OCI-LY3 (cell line): ENCODE results near the gene BRAF.

ENCODE experiments used
- H2AFZ ChIP-seq: fragments of 200-600, 300-600 bp; shearing (Covaris generic); 2 replicates; pipeline ENCODE4 v1.6.0; 2014; ENCODE audit warnings: antibody characterized with exemption, low read depth, low read length
- H3K27ac ChIP-seq: fragments of 200-600, 300-600 bp; sonication (generic); 2 replicates; pipeline ENCODE4 v1.5.1; 2014; ENCODE audit warnings: mild to moderate bottlenecking, low read length, moderate library complexity, mixed read lengths
- H3K27me3 ChIP-seq: fragments of 200-600, 300-600 bp; sonication (generic); 2 replicates; pipeline ENCODE4 v1.6.1; 2014; ENCODE audit warnings: low read depth, low read length, mixed read lengths
- H3K36me3 ChIP-seq: fragments of 200-600, 300-600 bp; sonication (generic); replicated peaks from 2 replicates; pipeline ENCODE3; 2014; ENCODE audit warnings: low read depth, low read length, mixed read lengths
- H3K4me1 ChIP-seq: fragments of 300-600, 200-600 bp; sonication (generic); 2 replicates; pipeline ENCODE4 v1.6.1; 2014; ENCODE audit warnings: low read length, mixed read lengths
- H3K4me2 ChIP-seq: fragments of 200-600, 300-600 bp; sonication (generic); 2 replicates; pipeline ENCODE4 v1.6.1; 2014; ENCODE audit warnings: low read length, mixed read lengths
- H3K4me3 ChIP-seq: fragments of 300-600, 200-600 bp; sonication (generic); 2 replicates; pipeline ENCODE4 v1.5.1; 2014; ENCODE audit warnings: antibody characterized with exemption, mild to moderate bottlenecking, low read length, moderate library complexity
- H3K79me2 ChIP-seq: fragments of 300-600, 200-600 bp; shearing (Covaris generic); 2 replicates; pipeline ENCODE4 v1.6.1; 2014; ENCODE audit warnings: mild to moderate bottlenecking, low read length, mixed read lengths
- H3K9ac ChIP-seq: fragments of 300-600, 200-600 bp; shearing (Covaris generic); 2 replicates; pipeline ENCODE4 v1.6.0; 2014; ENCODE audit warnings: mild to moderate bottlenecking, low read length, moderate library complexity
- H3K9me3 ChIP-seq: fragments of 200-600, 300-600 bp; shearing (Covaris generic); 2 replicates; pipeline ENCODE4 v1.6.1; 2014; ENCODE audit warnings: low read length, mixed read lengths; ENCODE audit not compliant: insufficient read depth
- H4K20me1 ChIP-seq: fragments of 200-600, 300-600 bp; sonication (generic); 2 replicates; pipeline ENCODE4 v1.6.1; 2016; ENCODE audit warnings: low read length, mixed read lengths; ENCODE audit not compliant: insufficient read depth
- EZH2phosphoT487 ChIP-seq: fragments of 200-600 bp; shearing (Covaris generic); IDR thresholded peaks from 2 replicates; pipeline ENCODE4 v1.6.1; 2018; ENCODE audit warnings: antibody characterized with exemption, mixed run types, low read depth
- TF ChIP-seq, protein P1 (sequence below): fragments of 200-600, 300-600 bp; sonication (generic); IDR thresholded peaks from 2 replicates; pipeline ENCODE4 v1.5.1; 2014; ENCODE audit warnings: antibody characterized with exemption, low read length, low read depth

Gene BRAF

DNA sequence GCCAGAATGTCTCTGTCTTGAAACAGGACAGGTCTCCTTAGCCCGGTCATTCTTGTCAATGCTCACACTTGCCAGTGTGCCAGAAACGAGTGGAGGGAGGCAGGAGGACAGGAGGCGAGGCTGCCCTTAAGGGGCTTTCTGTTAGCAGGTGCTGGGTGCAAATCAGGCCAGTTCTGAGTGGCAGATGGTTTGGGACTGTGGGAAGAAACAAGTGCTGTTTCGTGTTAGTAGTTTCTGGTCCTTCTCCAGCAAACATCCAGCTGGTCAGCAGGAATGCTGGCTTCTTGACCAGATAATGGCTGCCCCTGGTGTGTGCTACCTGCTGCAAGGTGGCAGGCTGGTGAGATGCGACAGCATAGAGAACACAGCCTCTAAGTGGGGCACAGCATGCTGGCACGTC, 236.4 kb downstream of the BRAF start:
- Histone ChIP-seq H3K9me3 (no peaks in the 10 kb centered on the region), H4K20me1 (no peaks in the 10 kb centered on the region), H3K4me1 (no peaks in the 10 kb centered on the region), H3K4me3 (no peak overlapping the region), H3K27ac (no peak overlapping the region), H2AFZ (no peak overlapping the region), H3K4me2 (no peak overlapping the region), H3K27me3 (no peaks in the 10 kb centered on the region), H3K79me2 (no peaks in the 10 kb centered on the region), H3K36me3 (peaks cover 2% of the 10 kb centered on the region), H3K9ac (no peak overlapping the region)
- TF ChIP-seq EZH2phosphoT487: no peak
- TF ChIP-seq, protein P1, sequence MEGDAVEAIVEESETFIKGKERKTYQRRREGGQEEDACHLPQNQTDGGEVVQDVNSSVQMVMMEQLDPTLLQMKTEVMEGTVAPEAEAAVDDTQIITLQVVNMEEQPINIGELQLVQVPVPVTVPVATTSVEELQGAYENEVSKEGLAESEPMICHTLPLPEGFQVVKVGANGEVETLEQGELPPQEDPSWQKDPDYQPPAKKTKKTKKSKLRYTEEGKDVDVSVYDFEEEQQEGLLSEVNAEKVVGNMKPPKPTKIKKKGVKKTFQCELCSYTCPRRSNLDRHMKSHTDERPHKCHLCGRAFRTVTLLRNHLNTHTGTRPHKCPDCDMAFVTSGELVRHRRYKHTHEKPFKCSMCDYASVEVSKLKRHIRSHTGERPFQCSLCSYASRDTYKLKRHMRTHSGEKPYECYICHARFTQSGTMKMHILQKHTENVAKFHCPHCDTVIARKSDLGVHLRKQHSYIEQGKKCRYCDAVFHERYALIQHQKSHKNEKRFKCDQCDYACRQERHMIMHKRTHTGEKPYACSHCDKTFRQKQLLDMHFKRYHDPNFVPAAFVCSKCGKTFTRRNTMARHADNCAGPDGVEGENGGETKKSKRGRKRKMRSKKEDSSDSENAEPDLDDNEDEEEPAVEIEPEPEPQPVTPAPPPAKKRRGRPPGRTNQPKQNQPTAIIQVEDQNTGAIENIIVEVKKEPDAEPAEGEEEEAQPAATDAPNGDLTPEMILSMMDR: no peak

DNA sequence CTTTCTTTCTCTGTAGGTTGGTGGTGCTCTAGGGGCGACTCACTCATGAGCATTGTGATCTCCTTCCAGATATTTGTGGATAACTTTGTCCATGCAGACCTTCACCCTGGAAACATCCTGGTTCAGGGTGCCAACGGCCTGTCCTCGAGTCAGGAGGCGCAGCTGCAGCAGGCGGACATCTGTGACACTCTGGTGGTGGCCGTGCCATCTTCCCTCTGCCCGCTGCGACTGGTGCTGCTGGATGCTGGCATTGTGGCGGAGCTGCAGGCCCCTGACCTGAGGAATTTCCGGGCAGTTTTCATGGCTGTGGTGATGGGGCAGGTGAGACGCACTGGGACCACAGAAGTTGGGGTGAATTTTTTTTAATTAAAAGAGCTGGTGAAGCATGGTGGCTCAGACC, 237.8 kb downstream of the BRAF start:
- TF ChIP-seq, protein P1: no peak
- TF ChIP-seq EZH2phosphoT487: no peak
- Histone ChIP-seq H3K36me3 (peaks cover 2% of the 10 kb centered on the region), H3K79me2 (no peaks in the 10 kb centered on the region)

DNA sequence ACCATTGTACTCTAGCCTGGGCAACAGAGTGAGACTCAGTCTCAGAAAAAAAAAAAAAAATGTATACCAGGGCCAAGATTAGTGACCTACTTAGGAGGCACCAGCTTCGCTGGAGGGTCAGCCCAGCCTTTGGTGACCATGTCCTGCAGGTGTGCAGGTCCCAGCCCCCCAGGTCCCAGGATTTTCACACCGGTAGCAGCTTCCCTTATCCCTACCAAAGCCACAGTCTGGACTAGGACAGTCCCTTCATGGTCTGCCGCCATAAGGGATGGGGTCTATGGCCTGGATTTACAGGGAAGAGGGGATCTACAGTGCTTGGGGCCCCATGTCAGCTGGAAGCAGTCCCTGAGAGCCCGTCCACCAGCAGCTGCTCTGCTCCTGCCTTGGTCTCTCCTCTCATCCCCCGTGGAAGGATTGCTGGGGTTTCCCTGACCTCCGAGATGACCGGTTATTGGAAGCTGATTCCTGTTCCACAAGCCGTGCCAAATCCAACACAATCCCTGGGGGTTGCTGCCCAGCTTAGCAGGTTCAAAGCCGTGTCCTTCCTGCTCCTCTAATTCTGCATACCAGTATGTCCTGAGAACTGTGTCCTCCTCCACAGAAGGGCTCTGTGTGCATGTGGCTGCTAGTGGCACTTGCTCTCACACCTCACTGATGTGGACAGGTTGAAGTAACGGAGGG, 239.2 kb downstream of the BRAF start:
- Histone ChIP-seq H3K4me3 (no peak overlapping the region), H3K9ac (no peak overlapping the region), H4K20me1 (no peaks in the 10 kb centered on the region), H3K27ac (no peak overlapping the region), H2AFZ (no peak overlapping the region), H3K4me1 (no peaks in the 10 kb centered on the region), H3K27me3 (no peaks in the 10 kb centered on the region), H3K9me3 (no peaks in the 10 kb centered on the region), H3K36me3 (peaks cover 6% of the 10 kb centered on the region), H3K4me2 (no peak overlapping the region), H3K79me2 (no peaks in the 10 kb centered on the region)
- no peak for TF ChIP-seq EZH2phosphoT487
- TF ChIP-seq, protein P1: no peak

More for the DNA sequence above, 237.8 kb downstream of the BRAF start:
- Histone ChIP-seq H3K4me2 (no peak overlapping the region), H3K27me3 (no peaks in the 10 kb centered on the region), H3K4me3 (no peak overlapping the region), H4K20me1 (no peaks in the 10 kb centered on the region), H2AFZ (no peak overlapping the region), H3K9ac (no peak overlapping the region), H3K27ac (no peak overlapping the region), H3K4me1 (no peaks in the 10 kb centered on the region), H3K9me3 (no peaks in the 10 kb centered on the region)

GRCh38 chr7:140684066-140684950, 240.4 kb downstream of the BRAF start:
- Histone ChIP-seq H3K9ac (no peak overlapping the region), H3K27ac (no peak overlapping the region), H4K20me1 (no peaks in the 10 kb centered on the region), H3K79me2 (no peaks in the 10 kb centered on the region), H3K4me2 (no peak overlapping the region), H3K4me1 (no peaks in the 10 kb centered on the region), H2AFZ (no peak overlapping the region), H3K27me3 (no peaks in the 10 kb centered on the region), H3K4me3 (no peak overlapping the region), H3K36me3 (peaks cover 9% of the 10 kb centered on the region), H3K9me3 (no peaks in the 10 kb centered on the region)
- no peak for TF ChIP-seq EZH2phosphoT487
- TF ChIP-seq, protein P1: no peak
